Stimulated activated CD4-positive, alpha-beta T cell treated with anti-CD3 and anti-CD28 coated beads, Interleukin-1b, Interleukin-23, amount 100 ng/mL, for 24 hours (primary cell): ENCODE measurements around the gene GART.

Experiments
- DNase-seq, 4 experiments: peaks; one replicate each; pipeline ENCODE4 v3.0.0-alpha.2; 2020; ENCODE audit warnings: low read depth in 4 of 4, low spot score in 1 of 4

GART gene

GRCh38 chr21:33554236-33554981, 12.5 kb upstream of the GART start:
- no peak for DNase-seq

GRCh38 chr21:33552999-33553598, 11.2 kb upstream of the GART start:
- no peak for DNase-seq

GRCh38 chr21:33552093-33552998, 10.4 kb upstream of the GART start:
- DNase-seq = no peak

- DNase-seq = no peak
Observed at GRCh38 chr21:33551664-33552063, 9.7 kb upstream of the GART start.

GRCh38 chr21:33550772-33551660, 9.1 kb upstream of the GART start:
- no peak for DNase-seq

- no peak for DNase-seq
Observed at GRCh38 chr21:33549848-33550771, 8.2 kb upstream of the GART start.

GRCh38 chr21:33546086-33546485, 4.2 kb upstream of the GART start:
- DNase-seq = no peak

GRCh38 chr21:33544451-33545195, 2.7 kb upstream of the GART start:
- DNase-seq = no peak

GRCh38 chr21:33543505-33544129, 1.7 kb upstream of the GART start:
- DNase-seq = peak; percentile 38 to 70 (median 48)

GRCh38 chr21:33542640-33543504, 955 bp upstream of the GART start, which contains the start of gene SON:
SON (plus strand) TSS chr21:33543038; CDS start chr21:33543093, 55 bp downstream.
- DNase-seq = peak; percentile 81 to 97 (median 94)

GRCh38 chr21:33541105-33541711, 709 bp downstream of the GART start:
- DNase-seq = no peak

GRCh38 chr21:33540711-33541104, 1.2 kb downstream of the GART start:
- DNase-seq = no peak

GRCh38 chr21:33539616-33540015, 2.3 kb downstream of the GART start:
- no peak for DNase-seq

GRCh38 chr21:33537212-33537611, 4.7 kb downstream of the GART start:
- no peak for DNase-seq

- no peak for DNase-seq
Observed at GRCh38 chr21:33531007-33531406, 10.9 kb downstream of the GART start.

GRCh38 chr21:33522953-33523349, 19.0 kb downstream of the GART start:
- DNase-seq = no peak

- no peak for DNase-seq
Observed at GRCh38 chr21:33522297-33522952, 19.5 kb downstream of the GART start.
